ENCODE measurements around the gene ADORA2A. TPM values are rescaled to one million over a fixed set of nuclear protein-coding genes. Genes with fewer than 3 reads are reported as not detected.

Gene ADORA2A
- total and polyA plus RNA-seq, 2 of the 13 experiments (the other 11 are each of a cell fraction or from before 2014, with no cell fraction given): 3.3 to 5.0 TPM

GRCh38 chr22:24482998-24483397, 55.6 kb downstream of the ADORA2A start:
- no peaks in the 10 kb centered on the region for H3K9me3 ChIP-seq (ENCODE audit: low read length)
- POLR2A ChIA-PET: interaction anchor here (0.9 to 2.9 kb wide), 7 partner anchors 9 to 35 kb away, joined by 3 to 14 read pairs (median 3); no protein-coding TSS in a partner anchor
- DNase-seq (ENCODE audit: low spot score) (no peak), FAIRE-seq (no peak), ATAC-seq (peak; percentile 48; the same call in 2 of the 3 replicates)
- no peak overlapping the region for H2AFZ ChIP-seq (ENCODE audit: low read length)
- H3K9ac ChIP-seq (ENCODE audit: insufficient read depth, low read depth, low read length): no peak overlapping the region
- BruUV-seq (replicated peaks): no TSS peak
- no peaks in the 10 kb centered on the region for H3K79me2 ChIP-seq (ENCODE audit: insufficient read depth, low read length)
- H3K4me3 ChIP-seq (replicated peaks in 1 of 3; ENCODE audit: insufficient read depth in 1 of 3, low read depth in 2 of 3, low read length in 3 of 3): no peak overlapping the region
- in situ Hi-C loops (cut with HindIII; ENCODE audit: extremely low pct_ligation_motif_present, low pct_unique_long_range_greater_than_20kb): no loop called here
- peak overlapping the region; percentile 13 for H3K4me2 ChIP-seq (ENCODE audit: low read depth, low read length)
- no peak overlapping the region for H3K27ac ChIP-seq (ENCODE audit: extremely low read length, insufficient read depth, low read length)
- TF ChIP-seq RCOR2 (CRISPR knock-in tag; IDR thresholded peaks at IDR 0.05) (0 out of 2 replicates have a peak, but pooled peaks have one; percentile 14), MIXL1 (CRISPR knock-in tag; IDR thresholded peaks at IDR 0.05) (0 out of 2 replicates have a peak, but pooled peaks have one; percentile 10), ZNF367 (CRISPR knock-in tag; IDR thresholded peaks at IDR 0.05; ENCODE audit: borderline replicate concordance) (no peak), FOXP1 (IDR thresholded peaks at IDR 0.05) (0 out of 2 replicates have a peak, but pooled peaks have one; percentile 42), FOXP1 (CRISPR knock-in tag; IDR thresholded peaks at IDR 0.05) (peak; percentile 84), ZNF850 (CRISPR knock-in tag; conservative IDR thresholded peaks at IDR 0.05) (peak; percentile 99), GATAD2A (CRISPR knock-in tag; IDR thresholded peaks at IDR 0.05) (peak; percentile 14; the same call in 1 of the 2 replicates), MED13 (CRISPR knock-in tag; IDR thresholded peaks at IDR 0.05) (no peak), FOXP4 (CRISPR knock-in tag; IDR thresholded peaks at IDR 0.05) (peak; percentile 52), DMTF1 (CRISPR knock-in tag; IDR thresholded peaks at IDR 0.05) (no peak), SOX5 (CRISPR knock-in tag; IDR thresholded peaks at IDR 0.05; ENCODE audit: borderline replicate concordance) (peak; percentile 46; the same call in 1 of the 2 replicates), FOXA3 (CRISPR knock-in tag; IDR thresholded peaks at IDR 0.05) (peak; percentile 54; the same call in 1 of the 2 replicates), TBX2 (CRISPR knock-in tag; IDR thresholded peaks at IDR 0.05; ENCODE audit: borderline replicate concordance) (peak; percentile 27; the same call in 1 of the 2 replicates), ZBTB37 (CRISPR knock-in tag; IDR thresholded peaks at IDR 0.05) (0 out of 2 replicates have a peak, but pooled peaks have one; percentile 44)
- WGBS (ENCODE audit: low lambda C conversion rate): 3% methylated on average over 2 of the region's 2 CpGs
- intact Hi-C loops (cut with micrococcal nuclease; ENCODE audit: unreplicated experiment): no loop called here
- H3K27me3 ChIP-seq (ENCODE audit: control insufficient read depth in 1 of 2, insufficient read depth in 2 of 2, low read length in 2 of 2): no peaks in the 10 kb centered on the region
- H3K4me1 ChIP-seq (ENCODE audit: insufficient read depth, low read length): peaks cover 62% of the 10 kb centered on the region
- CTCF ChIA-PET (ENCODE audit: low intra/inter-chr PET ratio, low total read pairs): no interaction called here
- no peaks in the 10 kb centered on the region for H4K20me1 ChIP-seq (ENCODE audit: insufficient read depth, low read length)
- H3K36me3 ChIP-seq (replicated peaks in 1 of 2; ENCODE audit: control insufficient read depth in 1 of 2, insufficient read depth in 2 of 2, low read length in 2 of 2): no peaks in the 10 kb centered on the region

Measured in HepG2 (cell line).